ENCODE measurements around the gene RFNG.

RFNG gene

DNA sequence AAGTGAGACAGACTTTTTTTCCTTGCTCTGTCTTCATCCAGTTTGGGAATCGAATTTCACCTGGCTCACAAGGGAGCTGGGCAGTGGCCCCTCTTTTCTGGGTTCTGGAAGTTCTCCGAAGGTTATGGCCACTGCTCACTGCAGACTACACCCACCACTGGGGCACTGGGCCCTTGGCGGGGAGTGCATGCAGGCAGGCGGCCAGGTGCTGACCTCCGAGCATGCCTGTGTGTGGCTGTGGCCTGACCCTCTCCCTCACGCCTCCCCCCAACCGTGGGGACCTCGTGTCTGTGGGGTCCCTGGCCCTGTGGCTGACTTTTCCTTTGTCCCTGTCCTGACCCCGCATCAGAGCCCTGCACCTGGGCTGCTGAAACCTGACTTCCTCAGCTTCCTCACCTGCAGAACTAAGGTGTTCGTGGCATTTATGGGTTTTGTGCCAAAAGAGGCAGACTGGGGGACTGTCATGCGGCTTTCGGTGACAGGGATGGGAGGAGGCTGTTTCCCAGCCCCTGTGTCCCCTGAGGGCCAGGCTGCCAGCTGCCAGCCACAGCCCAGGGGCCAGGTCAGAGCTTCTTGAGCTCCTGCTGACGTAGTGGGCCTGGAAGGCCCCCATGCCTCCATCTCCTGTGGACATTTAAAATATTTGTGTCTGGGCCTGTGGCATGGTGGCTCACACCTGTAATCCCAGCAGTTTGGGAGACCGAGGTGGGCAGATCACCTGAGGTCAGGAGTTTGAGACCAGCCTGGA lies 52.7 kb downstream of the RFNG start:
- no peak for DNase-seq

GRCh38 chr17:81998212-81998611 lies 53.4 kb downstream of the RFNG start:
- DNase-seq, result no peak
